ENCODE measurements around the gene RALGPS1.

The RALGPS1 gene

DNA sequence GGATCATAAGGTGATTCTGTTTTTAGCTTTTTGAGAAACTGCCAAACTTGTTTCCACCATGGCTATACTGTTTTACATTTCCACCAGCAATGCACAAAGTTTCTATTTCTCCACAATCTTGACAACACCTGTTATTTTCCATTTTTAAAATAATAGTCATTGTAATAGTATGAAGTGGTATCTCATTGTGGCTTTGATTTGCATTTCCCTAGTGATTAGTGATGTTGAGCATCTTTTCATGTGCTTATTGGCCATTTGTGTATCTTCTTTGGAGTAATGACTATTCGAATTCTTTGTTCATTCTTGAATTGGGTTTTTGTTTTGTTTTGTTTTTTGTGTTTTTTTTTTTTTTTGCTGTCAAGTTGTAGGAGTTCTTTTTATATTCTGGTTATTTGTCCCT is 354.9 kb downstream of the RALGPS1 start:
- DNase-seq (ENCODE audit: low spot score), result no peak
- TF ChIP-seq CTCF (IDR thresholded peaks at IDR 0.05; ENCODE audit: extremely low read depth, insufficient read depth, missing control alignments), result no peak
- in situ Hi-C loops (cut with MboI; ENCODE audit: low pct_unique_long_range_greater_than_20kb, low sequenced_read_pairs, unreplicated experiment), result no loop called here
